HG03439 (cell line): ENCODE measurements around the gene NTN3.

Experiments
- ATAC-seq: cut with Tn5 transposase; IDR thresholded peaks from one replicate; pipeline ENCODE4 v1.9.1; 2021; ENCODE audit warnings: mild to moderate bottlenecking, moderate library complexity; ENCODE audit not compliant: unreplicated experiment

The NTN3 gene

GRCh38 chr16:2511996-2512734 is 41.1 kb downstream of the NTN3 start:
- no peak for ATAC-seq

- no peak for ATAC-seq
Observed at GRCh38 chr16:2512735-2513404, 41.8 kb downstream of the NTN3 start.

DNA sequence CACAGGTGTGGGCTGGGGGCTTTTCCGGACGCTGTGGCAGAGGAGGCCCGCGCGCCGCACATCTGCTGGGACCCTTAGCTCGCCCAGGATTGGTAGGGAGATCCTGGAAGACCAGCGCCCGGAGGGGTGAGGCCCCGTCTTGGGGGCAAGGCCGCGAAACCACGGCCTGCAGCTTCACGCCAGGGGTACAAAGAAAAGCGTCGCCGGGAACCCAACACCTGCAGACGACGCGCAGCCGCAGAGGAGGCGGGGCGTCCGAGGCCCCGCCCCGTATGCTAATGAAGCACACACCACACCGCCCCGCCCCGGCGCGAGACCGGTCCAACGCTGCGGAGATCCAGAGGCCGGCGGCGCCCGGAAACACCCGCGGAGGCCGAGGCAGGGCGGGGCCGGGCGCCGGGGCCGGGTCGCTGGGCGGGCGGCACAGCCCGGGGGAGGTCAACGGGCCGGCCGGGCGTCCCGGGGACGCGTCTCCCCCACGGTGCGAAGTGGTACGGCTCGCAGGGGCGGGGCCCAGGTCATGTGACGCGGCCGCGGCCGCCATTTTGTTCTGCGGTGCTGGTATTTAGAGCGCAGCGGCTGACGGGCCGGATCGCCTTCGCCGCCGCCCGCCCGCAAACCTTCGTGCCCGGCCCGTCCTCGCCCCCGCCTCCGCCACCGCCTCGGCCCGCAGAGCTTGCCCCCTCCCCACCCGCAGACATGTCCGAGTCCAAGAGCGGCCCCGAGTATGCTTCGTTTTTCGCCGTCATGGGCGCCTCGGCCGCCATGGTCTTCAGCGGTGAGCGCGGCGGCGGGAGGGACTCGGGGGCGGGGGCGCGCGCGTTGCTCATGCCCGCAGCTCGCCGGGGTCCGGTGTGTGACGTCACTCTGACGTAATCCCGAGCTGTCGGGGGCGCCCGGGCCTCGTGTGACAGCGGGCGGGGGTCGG is 42.6 kb downstream of the NTN3 start, which contains the start of gene ATP6V0C:
ATP6V0C (plus strand) TSS at position 548 of the 928 bp plus-strand sequence; CDS start at position 700, 152 bp downstream.
- ATAC-seq: peak; percentile 66

DNA sequence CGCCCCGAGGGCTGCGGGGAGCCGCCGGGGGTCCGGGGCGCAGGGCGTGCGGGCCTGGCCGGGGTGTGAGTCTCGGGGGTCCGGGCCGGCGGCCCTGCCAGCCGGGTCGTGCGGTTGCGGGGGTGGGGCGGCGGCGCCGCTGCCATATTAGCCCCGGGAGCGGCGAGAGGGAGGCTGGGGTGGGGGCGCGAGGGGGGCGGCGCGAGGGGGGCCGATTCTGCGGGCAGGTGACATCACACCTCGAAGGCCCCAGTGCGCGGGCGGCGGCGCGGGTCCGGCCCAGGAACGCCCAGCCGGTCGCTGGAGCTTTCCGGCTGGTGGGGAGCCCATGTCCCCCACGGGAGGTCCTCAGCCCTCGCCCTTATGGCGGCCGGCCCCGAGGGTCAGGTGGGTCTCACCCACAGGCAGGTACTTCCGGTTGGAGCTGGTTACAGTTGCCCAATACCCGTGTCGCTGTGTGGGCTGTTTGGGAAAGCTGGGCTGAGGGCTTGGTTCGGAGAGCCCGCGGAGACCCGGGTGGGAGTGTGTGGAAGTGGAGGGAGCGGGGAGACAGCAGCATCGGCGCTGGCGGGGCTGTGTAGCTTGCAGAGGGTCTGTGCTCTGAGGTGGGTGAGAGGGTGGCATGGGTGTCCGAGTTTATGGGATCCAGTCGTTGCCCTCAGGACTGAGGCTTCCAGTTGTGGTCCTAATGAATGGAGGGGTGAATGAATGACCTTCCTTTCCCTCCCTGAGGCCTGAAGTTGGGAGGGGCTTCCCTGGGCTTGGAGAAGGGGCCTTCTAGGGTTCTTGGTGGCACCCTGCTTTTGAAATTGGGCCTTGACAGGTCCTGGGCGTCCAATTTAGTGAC is 43.5 kb downstream of the NTN3 start:
- ATAC-seq: no peak

DNA sequence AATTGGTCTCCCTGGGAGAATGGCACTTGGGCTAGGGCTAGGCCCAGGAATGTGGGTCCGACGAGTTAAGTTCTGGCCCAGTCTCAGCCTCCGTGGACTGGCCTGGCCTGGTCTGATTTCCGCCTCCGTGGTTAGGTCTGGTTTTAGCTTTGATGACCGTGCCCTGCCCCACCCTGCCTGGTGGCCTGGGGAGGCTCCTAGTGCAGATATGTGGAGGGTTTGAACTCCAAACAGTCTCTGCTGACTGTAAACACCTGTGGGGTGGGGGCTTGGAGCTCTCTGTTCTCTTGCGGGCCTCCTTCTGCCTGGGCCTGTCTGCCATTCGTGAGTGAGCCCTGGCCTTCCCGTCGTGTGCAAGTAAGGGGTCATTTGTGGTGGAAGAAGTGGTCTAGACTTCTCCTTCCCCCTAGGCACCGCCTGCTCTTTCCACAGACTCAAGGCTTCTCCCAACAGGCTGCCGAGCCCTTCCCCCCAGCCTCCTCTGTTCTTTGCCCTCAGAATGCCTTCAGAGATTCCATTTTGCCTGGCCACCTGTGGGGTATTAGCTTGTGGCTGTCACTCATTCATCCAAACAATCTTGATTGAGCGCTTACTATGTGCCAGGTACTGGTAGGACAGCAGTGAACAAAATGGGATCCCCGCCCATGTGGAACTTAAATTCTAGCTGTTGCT is 44.2 kb downstream of the NTN3 start:
- no peak for ATAC-seq

- no peak for ATAC-seq
Observed at GRCh38 chr16:2516391-2517240, 45.5 kb downstream of the NTN3 start.

DNA sequence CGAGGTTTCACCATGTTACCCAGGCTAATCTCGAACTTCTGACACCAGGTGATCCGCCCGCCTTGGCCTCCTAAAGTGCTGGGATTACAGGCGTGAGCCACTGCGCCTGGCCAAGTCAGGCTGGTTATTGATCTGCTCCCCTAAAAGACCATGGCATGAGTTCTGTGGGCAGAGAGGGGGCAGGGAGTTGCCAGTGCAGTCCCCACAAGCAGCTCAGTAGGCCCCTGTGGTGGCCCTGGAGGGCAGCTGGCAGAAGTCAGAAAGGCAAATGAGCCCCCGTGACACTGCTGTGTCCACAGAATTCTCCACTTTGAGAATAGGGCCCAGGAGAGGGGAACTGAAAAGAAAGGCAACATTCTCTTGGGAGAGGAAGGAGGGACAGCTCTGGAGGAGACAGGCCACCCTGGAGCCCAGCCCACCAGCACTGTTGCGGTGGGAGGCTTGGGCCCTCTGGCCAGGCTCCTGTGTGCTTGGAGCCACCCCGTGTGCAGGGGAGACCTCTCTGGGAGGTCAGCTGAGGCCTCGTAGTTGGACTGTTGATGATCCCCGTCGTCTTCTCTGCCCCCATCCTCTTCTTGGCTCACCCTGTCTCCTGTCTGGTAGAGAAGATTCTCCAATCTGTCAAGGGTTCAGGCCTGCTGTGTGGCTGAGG is 47.0 kb downstream of the NTN3 start:
- no peak for ATAC-seq

DNA sequence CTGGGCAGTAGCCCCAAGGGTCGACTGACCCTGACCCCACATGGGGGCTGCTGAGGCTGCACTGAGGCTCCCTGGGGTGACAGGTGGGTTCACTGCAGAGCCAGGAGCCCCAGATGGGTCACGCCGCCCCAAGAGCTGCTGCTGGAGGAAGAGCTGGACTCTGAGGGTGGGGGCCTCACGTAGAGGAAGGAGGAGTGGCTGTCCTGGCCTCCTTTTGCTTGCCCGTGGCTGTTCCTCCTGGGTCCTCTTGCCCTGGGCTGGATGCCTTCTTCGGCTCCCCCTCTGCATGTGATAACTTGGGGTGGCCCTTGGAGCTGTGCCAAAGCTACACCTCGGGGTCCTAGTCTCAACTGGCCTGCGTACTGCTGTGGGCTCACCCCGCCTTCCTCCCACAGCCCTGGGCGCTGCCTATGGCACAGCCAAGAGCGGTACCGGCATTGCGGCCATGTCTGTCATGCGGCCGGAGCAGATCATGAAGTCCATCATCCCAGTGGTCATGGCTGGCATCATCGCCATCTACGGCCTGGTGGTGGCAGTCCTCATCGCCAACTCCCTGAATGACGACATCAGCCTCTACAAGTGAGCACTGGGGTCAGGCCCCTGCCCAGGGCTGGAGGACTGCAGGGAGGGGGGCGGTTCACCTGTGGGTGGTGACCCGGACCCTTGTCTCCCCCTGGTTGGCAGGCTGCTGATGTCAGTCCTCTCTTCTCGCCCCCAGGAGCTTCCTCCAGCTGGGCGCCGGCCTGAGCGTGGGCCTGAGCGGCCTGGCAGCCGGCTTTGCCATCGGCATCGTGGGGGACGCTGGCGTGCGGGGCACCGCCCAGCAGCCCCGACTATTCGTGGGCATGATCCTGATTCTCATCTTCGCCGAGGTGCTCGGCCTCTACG is 48.0 kb downstream of the NTN3 start:
- ATAC-seq: no peak

- ATAC-seq: no peak
Observed at GRCh38 chr16:2519711-2520080, 48.6 kb downstream of the NTN3 start.

GRCh38 chr16:2520097-2520783 is 49.1 kb downstream of the NTN3 start, which contains the start of gene AMDHD2:
Gene AMDHD2 (plus strand): TSS chr16:2520371. CDS start chr16:2520459, 88 bp downstream.
- ATAC-seq: peak; percentile 43

- ATAC-seq: no peak
Observed at GRCh38 chr16:2520784-2521531, 49.9 kb downstream of the NTN3 start.
